K562 (cell line): ENCODE data around the gene ARHGAP29. TPM values are rescaled to one million over a fixed set of nuclear protein-coding genes. Genes with fewer than 3 reads are reported as not detected.

Source experiments
- ETV6 ChIP-seq, 3 experiments: fragments of 150-350 bp in 1 of 3; sonication (generic) in 1 of 3; formaldehyde crosslinking in 1 of 3; IDR thresholded peaks; 2 replicates each; pipeline versions ENCODE4 v1.6.1 to v1.8.0; 2014 to 2022; ENCODE audit warnings: borderline replicate concordance in 2 of 3, low read depth in 2 of 3, antibody characterized with exemption in 1 of 3, low read length in 1 of 3, mild to moderate bottlenecking in 1 of 3, missing genetic modification reagents in 1 of 3
- GABPB2 ChIP-seq: fragments of 250-450 bp; sonication (Bioruptor Pico); conservative IDR thresholded peaks from 2 replicates; pipeline ENCODE4 v1.5.1; 2021; ENCODE audit warnings: mild to moderate bottlenecking
- HMGN3 ChIP-seq: IDR thresholded peaks from 2 replicates; pipeline ENCODE4 v1.6.1; 2011; ENCODE audit warnings: borderline replicate concordance, low read depth, mild to moderate bottlenecking, mixed read lengths, low read length; ENCODE audit not compliant: insufficient read length; ENCODE audit errors: extremely low read depth
- NEUROD1 ChIP-seq: fragments of 150-350 bp; IDR thresholded peaks from 2 replicates; pipeline ENCODE4 v1.6.1; 2014; ENCODE audit warnings: borderline replicate concordance, low read length, low read depth; ENCODE audit not compliant: partially characterized antibody
- RREB1 ChIP-seq: fragments of 250-450 bp; sonication (Bioruptor Pico); IDR thresholded peaks from 2 replicates; pipeline ENCODE4 v1.4.0; 2020
- SMC3 ChIP-seq: conservative IDR thresholded peaks from 2 replicates; pipeline ENCODE4 v1.6.1; 2011; ENCODE audit warnings: low read depth, low read length, improper control_type of control experiment; ENCODE audit not compliant: insufficient read depth
- ZBED1 ChIP-seq: IDR thresholded peaks from 2 replicates; pipeline ENCODE4 v1.6.1; 2014
- ZNF311 ChIP-seq: fragments of 250-450 bp; sonication (Bioruptor Pico); IDR thresholded peaks from 2 replicates; pipeline ENCODE4 v1.4.0; 2020; ENCODE audit warnings: mild to moderate bottlenecking, moderate library complexity
- ZNF318 ChIP-seq, 2 experiments: fragments of 450-650 bp; IDR thresholded peaks; 2 replicates each; pipeline ENCODE4 v1.6.1; 2016; ENCODE audit warnings: mild to moderate bottlenecking in 2 of 2, borderline replicate concordance in 1 of 2, low read depth in 1 of 2, moderate library complexity in 1 of 2
- polyA plus RNA-seq, 8 experiments: library from polyadenylated mRNA; depleted of rRNA in 4 of 8; stranded (reverse) in 5 of 8; unstranded in 3 of 8; fragments of >200 nt; fragmentation: Nextera tagmentation in 2 of 8; fragmentation: Illumina TruSeq in 1 of 8; extraction: Ambion mirVana in 2 of 8; extraction: Trizol in 1 of 8; gene quantifications; 2 replicates each; pipeline versions ENCODE4 v1.2.1 to v1.2.3, GENCODE V29; 2011 to 2014; ENCODE audit warnings: inconsistent platforms in 1 of 8, missing spikeins in 1 of 8
- total RNA-seq, 7 experiments: library from RNA; depleted of rRNA in 6 of 7; stranded (reverse); fragments of >200 nt in 6 of 7; fragmentation: Illumina TruSeq in 2 of 7; extraction: Trizol in 2 of 7; gene quantifications; 2 replicates each; pipeline versions ENCODE4 v1.2.1 to v1.2.3, GENCODE V29; 2011 to 2021; ENCODE audit warnings: low replicate concordance in 1 of 7

The ARHGAP29 gene
- total and polyA plus RNA-seq, 9 of the 15 experiments (the other 6 are each of a cell fraction or from before 2014, with no cell fraction given) = under 0.01 to 0.13 (median 0.02) TPM; not detected in 5

DNA sequence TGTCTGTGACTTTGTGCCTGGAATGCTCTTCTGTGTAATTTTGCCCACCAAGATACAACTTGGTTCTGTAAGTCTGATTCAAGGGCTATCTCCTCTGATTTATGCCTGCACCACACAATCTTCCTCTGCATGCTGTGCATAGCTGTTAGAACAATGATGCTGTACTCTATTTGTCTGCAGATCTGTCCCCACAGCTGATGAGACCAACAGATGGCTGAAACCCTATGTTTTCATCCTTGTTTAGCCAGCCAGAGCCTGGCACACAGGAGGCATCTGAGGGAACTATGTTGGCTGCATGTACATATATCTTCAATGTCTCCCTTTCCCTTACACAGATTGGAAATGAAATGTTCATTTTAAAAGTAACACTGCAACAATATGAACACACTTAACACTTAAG, 58.5 kb downstream of the ARHGAP29 start (continued):
- TF ChIP-seq ZNF318 (IDR thresholded peaks at IDR 0.05; ENCODE audit: borderline replicate concordance in 1 of 2, low read depth in 1 of 2) (no peak), SMC3 (no peak), HMGN3 (no peak), NEUROD1 (no peak), ETV6 (IDR thresholded peaks at IDR 0.05; ENCODE audit: borderline replicate concordance in 1 of 2, low read depth in 2 of 2, low read length in 1 of 2) (no peak), ETV6 (CRISPR knock-in tag; IDR thresholded peaks at IDR 0.05; ENCODE audit: borderline replicate concordance) (no peak), RREB1 (CRISPR knock-in tag) (no peak), GABPB2 (CRISPR knock-in tag) (no peak), ZBED1 (no peak), ZNF311 (no peak)
